Keratinocyte (primary cell): ENCODE data around the gene KCNMA1. TPM values are rescaled to one million over a fixed set of nuclear protein-coding genes. Genes with fewer than 3 reads are reported as not detected.

Experiments used
- DNase-seq: peaks from one replicate; pipeline ENCODE4 v3.0.0-alpha.2; 2011; ENCODE audit warnings: low read depth, missing footprints, low spot score
- FAIRE-seq: peaks from 2 replicates; lab custom pipeline; 2011; peaks lifted over from hg19 to GRCh38; lab: Jason Lieb, UNC
- H2AFZ ChIP-seq: 2 replicates; pipeline ENCODE4 v1.6.0; 2012; ENCODE audit warnings: low read length, control low read depth, inconsistent platforms; ENCODE audit not compliant: control insufficient read depth
- H3K27ac ChIP-seq: 2 replicates; pipeline ENCODE4 v1.5.1; 2011; ENCODE audit warnings: low read length; ENCODE audit not compliant: control insufficient read depth, insufficient read depth
- H3K27me3 ChIP-seq: 3 replicates; pipeline ENCODE4 v1.6.0; 2011; ENCODE audit warnings: low read length; ENCODE audit not compliant: control insufficient read depth, insufficient read depth; ENCODE audit errors: extremely low read depth
- H3K36me3 ChIP-seq, 2 experiments: 2 replicates in 1 of 2; 3 replicates in 1 of 2; pipeline ENCODE4 v1.5.1; 2011; ENCODE audit warnings: low read length in 2 of 2, mild to moderate bottlenecking in 1 of 2; ENCODE audit not compliant: control insufficient read depth in 2 of 2, insufficient read depth in 2 of 2; ENCODE audit errors: extremely low read depth in 1 of 2
- H3K4me1 ChIP-seq: 3 replicates; pipeline ENCODE4 v1.5.1; 2011; ENCODE audit warnings: low read length; ENCODE audit not compliant: control insufficient read depth, insufficient read depth; ENCODE audit errors: extremely low read depth
- H3K4me2 ChIP-seq: 3 replicates; pipeline ENCODE4 v1.6.0; 2011; ENCODE audit warnings: low read depth, low read length; ENCODE audit not compliant: control insufficient read depth, insufficient read depth; ENCODE audit errors: extremely low read depth
- H3K4me3 ChIP-seq, 3 experiments: fragments of 200-600 bp in 1 of 3; sonication (generic) in 1 of 3; 2 replicates in 2 of 3; 3 replicates in 1 of 3; pipeline ENCODE4 v1.5.1; 2011 to 2016; ENCODE audit warnings: low read length in 3 of 3, mild to moderate bottlenecking in 3 of 3, control low read depth in 2 of 3, inconsistent platforms in 1 of 3, low read depth in 1 of 3, mixed read lengths in 1 of 3, mixed run types in 1 of 3, moderate library complexity in 1 of 3; ENCODE audit not compliant: control insufficient read depth in 2 of 3, insufficient read depth in 2 of 3; ENCODE audit errors: extremely low read depth in 1 of 3
- H3K79me2 ChIP-seq: 2 replicates; pipeline ENCODE4 v1.6.0; 2012; ENCODE audit warnings: low read length; ENCODE audit not compliant: control insufficient read depth, insufficient read depth
- H3K9ac ChIP-seq: 3 replicates; pipeline ENCODE4 v1.6.0; 2011; ENCODE audit warnings: low read length; ENCODE audit not compliant: control insufficient read depth, insufficient read depth; ENCODE audit errors: extremely low read depth
- H3K9me1 ChIP-seq: 3 replicates; pipeline ENCODE4 v1.6.0; 2011; ENCODE audit warnings: low read length; ENCODE audit not compliant: control insufficient read depth, insufficient read depth; ENCODE audit errors: extremely low read depth
- H3K9me3 ChIP-seq: 2 replicates; pipeline ENCODE4 v1.5.1; 2012; ENCODE audit warnings: low read depth, low read length; ENCODE audit not compliant: control insufficient read depth
- H4K20me1 ChIP-seq: 3 replicates; pipeline ENCODE4 v1.6.0; 2011; ENCODE audit warnings: low read length; ENCODE audit not compliant: control insufficient read depth, insufficient read depth; ENCODE audit errors: extremely low read depth
- EZH2 ChIP-seq: IDR thresholded peaks from one replicate; pipeline ENCODE4 v1.6.1; 2012; ENCODE audit warnings: inconsistent platforms, mild to moderate bottlenecking, low read length, moderate library complexity
- dilution Hi-C: fragments of 300-500 bp; cut with MboI; formaldehyde crosslinking; loops from one replicate; pipeline ENCODE4 v1.7.0; 2020; ENCODE audit warnings: low sequenced_read_pairs; ENCODE audit not compliant: extremely low pct_ligation_motif_present
- polyA plus RNA-seq, 5 experiments: library from polyadenylated mRNA; depleted of rRNA in 3 of 5; stranded (reverse) in 3 of 5; stranded (forward) in 1 of 5; unstranded in 1 of 5; fragments of >200 nt; gene quantifications; 1 replicate in 1 of 5; 2 replicates in 3 of 5; 3 replicates in 1 of 5; pipeline versions ENCODE4 v1.2.1 to v1.2.3, GENCODE V29; 2011 to 2012; ENCODE audit warnings: missing spikeins in 2 of 5, low read depth in 1 of 5, low replicate concordance in 1 of 5
- TF ChIP-seq, protein P1 (sequence below), 3 experiments: IDR thresholded peaks in 1 of 3; conservative IDR thresholded peaks in 1 of 3; optimal IDR thresholded peaks in 1 of 3; 2 replicates in 2 of 3; 3 replicates in 1 of 3; pipeline versions ENCODE3 to v1.5.1; 2011; ENCODE audit warnings: low read length in 3 of 3, mild to moderate bottlenecking in 3 of 3, moderate library complexity in 2 of 3, control low read depth in 1 of 3, inconsistent platforms in 1 of 3; ENCODE audit not compliant: insufficient read depth in 2 of 3; ENCODE audit errors: extremely low read depth in 1 of 3

Gene KCNMA1
- polyA plus RNA-seq, 1 donor (not counting 4 experiments of a cell fraction or from before 2014, with no cell fraction given), result 6.3 TPM

GRCh38 chr10:77070346-77070745 is 567.3 kb downstream of the KCNMA1 start:
- no peaks in the 10 kb centered on the region for H4K20me1 ChIP-seq
- no peaks in the 10 kb centered on the region for H3K79me2 ChIP-seq
- dilution Hi-C loops, result no loop called here
- H3K4me2 ChIP-seq, result no peak overlapping the region
- H2AFZ ChIP-seq, result no peak overlapping the region
- H3K27me3 ChIP-seq, result no peaks in the 10 kb centered on the region
- no peaks in the 10 kb centered on the region for H3K36me3 ChIP-seq
- H3K4me1 ChIP-seq, result no peaks in the 10 kb centered on the region
- no peak overlapping the region for H3K9ac ChIP-seq
- TF ChIP-seq EZH2, result no peak
- TF ChIP-seq, protein P1, sequence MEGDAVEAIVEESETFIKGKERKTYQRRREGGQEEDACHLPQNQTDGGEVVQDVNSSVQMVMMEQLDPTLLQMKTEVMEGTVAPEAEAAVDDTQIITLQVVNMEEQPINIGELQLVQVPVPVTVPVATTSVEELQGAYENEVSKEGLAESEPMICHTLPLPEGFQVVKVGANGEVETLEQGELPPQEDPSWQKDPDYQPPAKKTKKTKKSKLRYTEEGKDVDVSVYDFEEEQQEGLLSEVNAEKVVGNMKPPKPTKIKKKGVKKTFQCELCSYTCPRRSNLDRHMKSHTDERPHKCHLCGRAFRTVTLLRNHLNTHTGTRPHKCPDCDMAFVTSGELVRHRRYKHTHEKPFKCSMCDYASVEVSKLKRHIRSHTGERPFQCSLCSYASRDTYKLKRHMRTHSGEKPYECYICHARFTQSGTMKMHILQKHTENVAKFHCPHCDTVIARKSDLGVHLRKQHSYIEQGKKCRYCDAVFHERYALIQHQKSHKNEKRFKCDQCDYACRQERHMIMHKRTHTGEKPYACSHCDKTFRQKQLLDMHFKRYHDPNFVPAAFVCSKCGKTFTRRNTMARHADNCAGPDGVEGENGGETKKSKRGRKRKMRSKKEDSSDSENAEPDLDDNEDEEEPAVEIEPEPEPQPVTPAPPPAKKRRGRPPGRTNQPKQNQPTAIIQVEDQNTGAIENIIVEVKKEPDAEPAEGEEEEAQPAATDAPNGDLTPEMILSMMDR (optimal IDR thresholded peaks at IDR 0.05 in 1 of 3, IDR thresholded peaks at IDR 0.05 in 1 of 3, conservative IDR thresholded peaks at IDR 0.05 in 1 of 3; ENCODE audit: extremely low read depth in 1 of 3, insufficient read depth in 2 of 3, low read length in 3 of 3), result no peak
- FAIRE-seq (no peak), DNase-seq (no peak)
- H3K4me3 ChIP-seq, result no peak overlapping the region
- H3K27ac ChIP-seq, result no peak overlapping the region
- H3K9me3 ChIP-seq, result no peaks in the 10 kb centered on the region
- peaks cover 2% of the 10 kb centered on the region for H3K9me1 ChIP-seq

- no peaks in the 10 kb centered on the region for H4K20me1 ChIP-seq
- H3K79me2 ChIP-seq, result no peaks in the 10 kb centered on the region
- no peaks in the 10 kb centered on the region for H3K9me3 ChIP-seq
- no peak overlapping the region for H3K9ac ChIP-seq
- dilution Hi-C loops, result no loop called here
- no peaks in the 10 kb centered on the region for H3K4me1 ChIP-seq
- peaks cover 2% of the 10 kb centered on the region for H3K9me1 ChIP-seq
- no peak overlapping the region for H2AFZ ChIP-seq
- no peaks in the 10 kb centered on the region for H3K27me3 ChIP-seq
- no peak for DNase-seq
- H3K27ac ChIP-seq, result no peak overlapping the region
- H3K36me3 ChIP-seq, result no peaks in the 10 kb centered on the region
- no peak for TF ChIP-seq EZH2
- FAIRE-seq, result no peak
- H3K4me2 ChIP-seq, result no peak overlapping the region
- no peak overlapping the region for H3K4me3 ChIP-seq
Observed at GRCh38 chr10:77068969-77069368, 568.6 kb downstream of the KCNMA1 start.

DNA sequence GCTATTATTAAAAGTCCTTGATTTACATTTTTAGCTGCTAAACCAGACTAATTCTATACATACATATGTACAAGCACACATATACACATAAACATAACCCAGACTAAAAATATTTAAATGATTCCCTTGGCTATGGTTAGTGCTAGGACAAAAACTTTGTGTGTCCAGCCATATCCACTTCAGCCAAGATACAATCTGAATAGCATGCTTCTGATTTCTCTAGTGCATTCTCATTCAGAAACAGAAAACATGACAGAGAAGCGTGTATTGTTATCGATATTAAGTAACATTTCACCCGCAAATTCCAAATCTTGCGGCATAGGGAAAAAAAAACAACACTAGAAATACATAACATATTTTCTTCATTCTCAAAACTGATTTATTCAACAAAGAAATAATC is 569.3 kb downstream of the KCNMA1 start:
- Histone ChIP-seq H3K79me2 (no peaks in the 10 kb centered on the region), H2AFZ (no peak overlapping the region), H4K20me1 (no peaks in the 10 kb centered on the region), H3K9me1 (peaks cover 2% of the 10 kb centered on the region), H3K4me2 (no peak overlapping the region), H3K4me1 (no peaks in the 10 kb centered on the region), H3K36me3 (no peaks in the 10 kb centered on the region), H3K27me3 (no peaks in the 10 kb centered on the region), H3K9me3 (no peaks in the 10 kb centered on the region), H3K27ac (no peak overlapping the region), H3K9ac (no peak overlapping the region), H3K4me3 (no peak overlapping the region)
- TF ChIP-seq, protein P1 (optimal IDR thresholded peaks at IDR 0.05 in 1 of 3, IDR thresholded peaks at IDR 0.05 in 1 of 3, conservative IDR thresholded peaks at IDR 0.05 in 1 of 3; ENCODE audit: extremely low read depth in 1 of 3, insufficient read depth in 2 of 3, low read length in 3 of 3), result no peak
- no peak for TF ChIP-seq EZH2
- FAIRE-seq (no peak), DNase-seq (no peak)
- dilution Hi-C loops, result no loop called here
